HG02943 (cell line): ENCODE results near the gene IL4.
A peak's percentile ranks its signal among the peaks of the same experiment; 100 is the strongest.

Experiments used
- ATAC-seq: cut with Tn5 transposase; IDR thresholded peaks from one replicate; pipeline ENCODE4 v1.9.1; 2021; ENCODE audit warnings: mild to moderate bottlenecking, low read depth, moderate library complexity; ENCODE audit not compliant: unreplicated experiment

IL4 gene

GRCh38 chr5:132669966-132670882, 3.6 kb upstream of the IL4 start:
- ATAC-seq: no peak

GRCh38 chr5:132671000-132671399, 2.8 kb upstream of the IL4 start:
- ATAC-seq: no peak

DNA sequence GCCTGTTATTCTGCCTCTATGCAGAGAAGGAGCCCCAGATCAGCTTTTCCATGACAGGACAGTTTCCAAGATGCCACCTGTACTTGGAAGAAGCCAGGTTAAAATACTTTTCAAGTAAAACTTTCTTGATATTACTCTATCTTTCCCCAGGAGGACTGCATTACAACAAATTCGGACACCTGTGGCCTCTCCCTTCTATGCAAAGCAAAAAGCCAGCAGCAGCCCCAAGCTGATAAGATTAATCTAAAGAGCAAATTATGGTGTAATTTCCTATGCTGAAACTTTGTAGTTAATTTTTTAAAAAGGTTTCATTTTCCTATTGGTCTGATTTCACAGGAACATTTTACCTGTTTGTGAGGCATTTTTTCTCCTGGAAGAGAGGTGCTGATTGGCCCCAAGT, 301 bp upstream of the IL4 start:
- ATAC-seq: no peak

- ATAC-seq: peak; percentile 85
Measured at GRCh38 chr5:132674671-132675506, 1.1 kb downstream of the IL4 start.

DNA sequence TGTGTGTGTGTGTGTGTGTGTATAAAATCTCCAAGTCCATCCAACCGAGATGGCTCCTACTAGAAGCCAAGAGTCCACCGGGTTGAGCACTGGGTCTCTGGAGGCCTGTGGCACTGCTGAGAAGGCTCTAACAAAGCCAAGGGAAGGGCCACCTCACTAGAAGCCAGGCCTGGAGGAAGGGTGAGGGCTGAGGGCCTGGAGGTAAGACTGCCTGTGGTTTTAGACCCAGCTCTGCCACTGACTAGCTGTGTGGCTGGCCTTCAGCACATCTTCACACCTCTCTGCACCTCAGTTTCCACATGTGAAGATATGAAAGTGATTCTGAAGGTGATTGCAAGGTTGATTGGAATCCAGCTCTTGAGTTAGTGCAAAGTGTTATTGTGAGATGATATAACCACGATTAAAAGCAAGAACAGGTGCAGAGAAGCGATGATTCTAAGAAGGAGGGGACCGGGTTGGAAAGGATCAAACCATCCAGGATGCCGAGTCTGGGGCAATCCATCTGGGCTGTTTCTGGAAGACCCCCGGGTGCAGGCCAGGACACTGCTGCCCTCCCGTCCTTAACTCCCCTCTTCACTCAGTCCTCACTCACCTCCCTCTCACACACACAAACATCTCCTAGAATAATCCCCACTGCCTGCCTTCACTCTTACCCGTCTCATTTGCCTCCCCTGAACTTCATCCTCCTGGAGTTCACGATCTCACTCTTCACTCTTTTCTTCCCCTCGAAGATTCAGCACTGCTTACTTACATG, 2.3 kb downstream of the IL4 start:
- ATAC-seq: no peak

GRCh38 chr5:132677191-132677590, 3.4 kb downstream of the IL4 start:
- no peak for ATAC-seq

DNA sequence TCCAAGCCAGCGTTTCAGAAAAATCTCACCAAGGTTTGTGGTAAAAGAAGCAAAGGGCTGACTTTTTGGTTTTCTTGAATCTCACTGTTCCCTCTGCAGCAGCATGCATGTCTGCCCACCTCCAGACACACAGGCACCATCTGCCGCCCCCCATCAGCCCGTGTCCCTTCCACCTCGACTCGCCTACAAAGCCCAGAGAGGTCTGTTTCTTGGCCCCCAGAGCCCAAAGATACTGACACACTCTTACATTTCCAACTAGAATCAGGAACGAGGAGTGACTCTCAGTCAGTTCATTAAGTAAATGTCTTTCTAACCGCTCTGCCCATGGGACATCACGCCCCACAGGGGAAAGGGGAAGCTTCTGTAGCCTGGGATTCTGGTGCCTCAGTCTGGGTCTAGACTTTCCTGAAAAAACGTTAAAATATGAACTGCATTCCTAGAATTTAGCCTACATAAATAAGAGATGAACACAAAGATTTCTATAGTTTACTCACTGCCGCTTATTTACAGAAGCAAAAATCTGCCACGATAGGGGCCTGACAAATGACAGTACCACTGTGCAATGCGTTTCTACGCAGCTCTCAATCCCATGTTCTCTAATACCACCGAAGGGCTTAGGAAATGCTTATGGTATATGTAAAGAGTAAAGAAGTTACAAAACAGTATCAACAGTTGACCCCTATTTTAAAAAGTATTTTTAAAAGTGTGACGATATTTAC, 4.1 kb downstream of the IL4 start:
- ATAC-seq: no peak

DNA sequence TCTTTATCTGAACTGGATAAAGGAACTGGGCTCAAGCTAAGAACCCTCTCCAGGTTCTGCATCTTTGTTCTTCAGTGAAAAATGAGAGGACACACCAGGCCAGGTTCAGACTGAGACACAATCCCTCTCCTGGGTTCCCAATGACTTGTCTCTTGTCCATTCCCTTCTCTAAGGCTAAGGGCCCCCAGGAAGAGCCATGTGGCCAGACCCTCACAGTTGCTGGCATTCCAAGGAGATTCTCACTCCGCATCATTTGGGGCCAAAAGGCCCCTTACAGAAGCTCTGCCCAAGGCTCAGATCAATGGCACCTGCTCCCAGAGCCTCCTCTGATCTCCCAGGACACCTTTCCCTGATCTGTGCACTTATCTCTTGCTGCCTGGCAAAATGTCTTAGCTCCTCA, 4.9 kb downstream of the IL4 start:
- no peak for ATAC-seq

DNA sequence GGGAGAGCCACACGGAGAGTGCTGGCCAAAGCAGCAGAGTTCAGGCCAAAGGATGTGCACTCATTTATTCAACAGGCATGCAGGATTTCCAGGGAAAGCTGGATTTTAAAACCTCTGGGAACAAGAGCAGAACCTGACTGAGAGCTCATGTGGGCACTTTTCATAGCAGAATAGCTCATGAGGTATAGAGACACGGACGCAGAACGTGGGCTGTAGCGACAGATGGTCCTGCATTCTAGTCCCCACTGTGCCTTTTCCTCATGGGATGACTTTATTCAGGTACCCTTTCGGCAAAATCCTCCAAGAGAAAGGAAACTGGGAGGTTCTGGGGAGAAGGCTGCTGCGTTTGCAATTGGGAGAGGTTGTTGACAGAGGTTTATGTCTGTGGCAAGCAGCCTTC, 5.4 kb downstream of the IL4 start:
- ATAC-seq: no peak

DNA sequence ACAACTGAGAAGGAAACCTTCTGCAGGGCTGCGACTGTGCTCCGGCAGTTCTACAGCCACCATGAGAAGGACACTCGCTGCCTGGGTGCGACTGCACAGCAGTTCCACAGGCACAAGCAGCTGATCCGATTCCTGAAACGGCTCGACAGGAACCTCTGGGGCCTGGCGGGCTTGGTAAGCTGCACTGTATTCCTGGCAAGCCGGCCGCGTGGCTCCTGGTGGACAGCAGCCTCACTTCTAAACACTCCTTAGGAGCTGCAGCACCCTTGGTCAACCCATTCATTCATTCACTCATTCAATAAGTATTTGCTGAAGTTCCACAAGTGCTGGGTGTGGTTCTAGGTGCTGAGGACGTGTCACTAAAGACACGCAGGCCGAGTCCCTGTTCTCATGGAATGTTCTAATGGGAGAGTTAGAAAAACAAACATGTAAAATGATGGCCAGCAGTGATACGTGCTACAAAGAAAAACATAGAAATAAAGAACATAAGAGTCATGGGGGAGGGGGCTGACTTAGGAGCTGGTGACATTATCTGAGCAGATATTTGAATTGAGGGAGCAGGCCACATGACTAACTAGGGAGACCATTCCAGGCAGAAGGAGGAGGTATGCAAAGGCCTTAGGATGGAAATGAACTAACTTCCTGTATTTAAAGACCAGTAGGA, 6.1 kb downstream of the IL4 start:
- ATAC-seq: no peak

DNA sequence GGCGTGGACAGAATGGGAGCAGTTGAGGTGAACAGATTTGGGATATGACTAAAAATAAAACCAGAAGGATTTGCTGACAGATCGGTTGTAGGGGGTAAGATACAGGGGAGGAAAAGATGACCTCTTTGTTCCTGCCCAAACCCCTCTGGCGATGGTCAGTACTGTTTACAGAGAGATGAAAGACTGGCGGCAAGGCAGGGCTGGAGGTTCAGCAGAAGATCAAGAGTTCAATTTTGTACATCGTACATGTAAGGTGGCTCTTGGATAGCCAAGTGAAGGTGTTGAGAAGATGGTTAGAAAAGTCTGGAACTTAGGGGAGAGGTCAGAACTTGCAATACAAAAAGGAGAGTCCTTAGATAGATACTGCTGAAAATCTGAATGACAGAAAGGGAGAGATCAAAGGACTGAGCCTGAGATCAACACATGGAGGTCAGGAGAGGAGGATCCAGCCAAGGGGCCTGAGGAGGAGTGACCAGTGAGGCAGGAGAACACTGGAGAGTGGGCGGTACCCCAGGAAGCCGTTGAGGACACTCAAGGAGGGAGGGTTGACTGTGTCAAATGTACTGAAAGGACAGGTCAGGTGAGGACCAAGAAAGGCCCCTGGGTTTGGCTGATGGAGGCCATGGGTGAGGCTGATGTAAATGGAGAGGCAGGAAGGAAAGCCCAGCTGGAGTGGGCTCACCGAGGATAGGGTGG, 7.1 kb downstream of the IL4 start:
- no peak for ATAC-seq

GRCh38 chr5:132681476-132681831, 7.7 kb downstream of the IL4 start:
- ATAC-seq: no peak

DNA sequence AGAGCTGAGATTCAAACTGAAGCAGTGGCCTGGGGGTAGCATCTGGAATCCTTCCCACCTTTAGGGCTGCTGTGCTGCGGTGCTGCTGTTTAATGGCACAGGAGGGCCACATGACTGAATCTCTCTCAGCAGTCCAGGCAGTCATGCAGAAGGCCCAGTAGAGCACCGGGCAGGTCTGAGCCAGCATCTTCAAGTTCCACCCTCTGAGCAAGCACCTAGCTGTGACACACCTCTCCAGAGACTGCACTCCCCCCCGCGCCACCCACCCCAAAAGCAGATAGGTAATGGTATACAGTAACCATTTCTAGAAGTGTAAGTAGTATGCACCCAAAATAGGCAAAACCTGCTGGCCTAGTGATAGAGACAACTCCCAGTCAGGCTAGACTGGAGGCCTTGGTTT, 8.2 kb downstream of the IL4 start:
- no peak for ATAC-seq

- no peak for ATAC-seq
Measured at GRCh38 chr5:132684491-132684890, 10.7 kb downstream of the IL4 start.

GRCh38 chr5:132684922-132685720, 11.3 kb downstream of the IL4 start:
- ATAC-seq: no peak

DNA sequence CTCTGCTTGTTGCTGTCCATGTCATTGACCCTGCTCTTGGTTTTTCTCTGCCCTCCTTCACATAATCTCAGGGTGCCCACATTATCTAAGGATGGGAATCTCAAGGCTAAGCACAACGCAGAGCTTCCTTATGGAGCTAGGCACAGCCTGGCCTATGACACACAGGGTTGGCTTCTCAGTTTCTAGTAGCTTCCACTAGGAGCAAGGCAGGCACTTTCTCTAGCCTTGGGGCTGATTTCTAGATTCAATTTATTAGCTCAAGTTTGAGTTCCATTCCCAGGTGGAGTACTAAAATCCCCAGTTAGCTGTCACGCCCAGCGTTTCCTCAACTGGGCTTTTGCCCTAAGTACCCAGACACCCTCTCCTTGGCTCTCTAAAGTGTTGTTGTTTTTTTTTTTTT, 12.4 kb downstream of the IL4 start:
- ATAC-seq: no peak

DNA sequence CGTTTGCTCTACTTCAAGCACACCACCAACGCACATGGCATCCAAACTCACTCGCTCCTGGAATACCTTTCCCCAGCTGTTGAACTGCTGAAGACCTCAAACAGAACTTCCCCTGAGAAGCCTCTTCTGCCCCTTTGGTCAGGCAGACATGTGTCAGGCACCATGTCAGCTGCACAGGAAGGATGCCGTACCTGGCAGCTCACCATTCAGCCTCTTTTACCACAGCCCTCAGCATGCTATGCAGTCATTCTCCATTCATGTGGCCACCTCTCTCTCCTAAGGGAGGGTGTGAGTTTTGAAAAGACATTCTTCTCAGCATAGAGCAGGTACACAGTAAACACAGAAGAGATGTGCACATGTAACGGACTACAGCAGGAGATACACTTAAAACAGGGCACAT, 14.2 kb downstream of the IL4 start:
- no peak for ATAC-seq

DNA sequence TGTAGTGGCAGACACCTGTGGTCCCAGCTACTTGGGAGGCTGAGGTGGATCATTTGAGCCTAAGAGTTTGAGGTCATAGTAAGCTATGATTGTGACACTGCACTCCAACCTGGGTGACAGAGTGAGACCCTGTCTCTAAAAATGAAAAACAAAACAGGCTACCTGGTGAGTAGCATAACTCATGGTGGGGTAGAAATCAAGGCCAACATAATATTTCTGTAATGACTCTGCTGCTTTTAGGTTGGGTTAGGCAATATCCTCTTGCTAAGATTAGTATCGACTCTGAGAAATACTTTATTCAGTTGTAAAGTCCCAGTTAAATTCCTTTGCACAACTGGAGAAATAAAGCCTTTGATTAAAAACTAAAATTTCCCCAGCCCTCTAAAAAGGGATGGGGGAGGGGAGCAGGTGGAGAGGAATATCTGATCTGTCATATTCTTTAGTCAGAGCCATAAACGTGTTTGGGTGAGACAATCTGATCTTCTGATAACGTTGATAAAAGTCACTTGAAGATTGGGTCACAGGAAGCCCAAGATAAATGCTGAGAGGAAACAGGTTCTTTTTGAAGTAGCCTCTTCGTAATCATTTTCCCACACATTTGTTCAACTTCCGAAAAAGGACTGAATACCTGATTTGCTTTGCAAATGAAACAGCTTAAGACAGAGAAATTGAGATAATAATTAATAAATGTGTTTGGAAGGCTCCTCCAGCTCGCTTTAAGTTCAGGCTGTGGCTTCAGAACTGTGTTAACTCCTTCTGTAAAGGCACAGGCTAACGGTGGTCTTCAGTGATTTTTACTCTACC, 14.9 kb downstream of the IL4 start:
- peak; percentile 53 for ATAC-seq
